Caco-2 (cell line): Measurements from ENCODE around the gene RAB12. TPM values are rescaled to one million over a fixed set of nuclear protein-coding genes. Genes with fewer than 3 reads are reported as not detected.

Experiments
- BruUV-seq: library from RNA; stranded (reverse); fragments of 400-500 nt; replicated peaks from 2 replicates; lab custom pipeline; 2021; lab: Mats Ljungman, UMichigan
- CTCF ChIA-PET: fragments of 300-600 bp; sonication (Branson Sonifier 250); formaldehyde crosslinking; loops from one replicate; lab custom pipeline; 2022; ENCODE audit warnings: antibody characterized with exemption; lab: Charles Lee
- POLR2A ChIA-PET: fragments of 300-600 bp; sonication (Branson Sonifier 250); formaldehyde crosslinking; loops from one replicate; lab custom pipeline; 2022; ENCODE audit warnings: antibody characterized with exemption; lab: Charles Lee
- DNase-seq, 2 experiments: peaks; one replicate each; pipeline versions ENCODE4 v3.0.0 to v3.0.0-alpha.2; 2020 to 2022
- H3K27me3 ChIP-seq: replicated peaks from 2 replicates; pipeline ENCODE4 v1.6.0; 2011; ENCODE audit warnings: low read length; ENCODE audit not compliant: control insufficient read depth, insufficient read depth
- H3K36me3 ChIP-seq: 2 replicates; pipeline ENCODE4 v1.5.1; 2011; ENCODE audit warnings: low read length; ENCODE audit not compliant: control insufficient read depth, insufficient read depth
- H3K4me1 ChIP-seq: fragments of 250-450 bp; sonication (Bioruptor Pico); 2 replicates; pipeline ENCODE4 v1.5.1; 2020; ENCODE audit warnings: mild to moderate bottlenecking
- H3K4me3 ChIP-seq: 2 replicates; pipeline ENCODE4 v1.5.1; 2011; ENCODE audit warnings: low read depth, mild to moderate bottlenecking, control low read depth, low read length
- H3K9me3 ChIP-seq: fragments of 250-450 bp; sonication (Bioruptor Pico); 2 replicates; pipeline ENCODE4 v1.5.1; 2020; ENCODE audit warnings: mild to moderate bottlenecking, moderate library complexity
- H3K27ac Mint-ChIP-seq: one replicate; pipeline ENCODE4 v1.8.0; 2022; ENCODE audit warnings: mixed read lengths; ENCODE audit not compliant: unreplicated experiment
- H3K27me3 Mint-ChIP-seq: one replicate; pipeline ENCODE4 v1.8.0; 2022; ENCODE audit warnings: mixed read lengths; ENCODE audit not compliant: insufficient read depth, unreplicated experiment
- H3K36me3 Mint-ChIP-seq: one replicate; pipeline ENCODE4 v1.8.0; 2022; ENCODE audit warnings: mild to moderate bottlenecking, mixed read lengths; ENCODE audit not compliant: insufficient read depth, unreplicated experiment
- H3K4me1 Mint-ChIP-seq: one replicate; pipeline ENCODE4 v1.8.0; 2022; ENCODE audit warnings: low read depth, mixed read lengths; ENCODE audit not compliant: unreplicated experiment
- H3K4me3 Mint-ChIP-seq: one replicate; pipeline ENCODE4 v1.8.0; 2022; ENCODE audit warnings: mild to moderate bottlenecking, moderate library complexity, mixed read lengths; ENCODE audit not compliant: unreplicated experiment
- H3K9me3 Mint-ChIP-seq: one replicate; pipeline ENCODE4 v1.8.0; 2022; ENCODE audit warnings: mixed read lengths; ENCODE audit not compliant: unreplicated experiment
- CTCF ChIP-seq, 2 experiments: fragments of 200-600 bp in 1 of 2; IDR thresholded peaks; 1 replicate in 1 of 2; 2 replicates in 1 of 2; pipeline versions ENCODE4 v1.5.1 to v1.8.0; 2011 to 2022; ENCODE audit warnings: antibody characterized with exemption in 1 of 2, control low read depth in 1 of 2, inconsistent platforms in 1 of 2, low read depth in 1 of 2, low read length in 1 of 2, mild to moderate bottlenecking in 1 of 2, moderate library complexity in 1 of 2; ENCODE audit not compliant: insufficient read depth in 1 of 2, severe bottlenecking in 1 of 2, unreplicated experiment in 1 of 2
- intact Hi-C: fragments of 100-400 bp; cut with micrococcal nuclease; formaldehyde crosslinking; loops from one replicate; pipeline ENCODE4 v1.10.0; 2022; ENCODE audit not compliant: unreplicated experiment
- total RNA-seq: library from RNA; stranded (reverse); gene quantifications from 2 replicates; pipeline ENCODE4 v1.2.3, GENCODE V29; 2022

Gene RAB12
- total RNA-seq, 1 experiment from 2014 or later = 42.8 TPM

DNA sequence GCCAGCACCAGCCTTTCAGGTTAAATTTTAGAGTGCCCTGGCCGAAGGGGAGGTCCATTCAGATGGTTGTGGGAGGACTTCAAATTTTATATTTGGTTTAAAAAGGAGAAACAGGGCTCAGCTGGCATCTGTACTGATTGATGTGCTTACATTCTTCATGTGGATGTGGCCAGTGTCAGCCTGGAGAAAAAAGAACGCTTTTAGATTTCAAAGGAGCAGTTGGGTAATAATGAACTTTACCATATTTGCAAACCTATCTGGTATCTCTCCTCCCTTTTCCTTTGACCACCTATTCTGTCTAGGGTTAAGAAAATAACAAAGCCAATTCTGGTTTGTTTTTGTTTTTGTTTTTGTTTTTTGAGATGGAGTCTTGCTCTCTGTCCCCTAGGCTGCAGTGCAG lies 21.3 kb downstream of the RAB12 start:
- H3K9me3 Mint-ChIP-seq = no peaks in the 10 kb centered on the region
- no peaks in the 10 kb centered on the region for H3K27me3 Mint-ChIP-seq
- Histone ChIP-seq H3K27me3 (no peaks in the 10 kb centered on the region), H3K9me3 (no peaks in the 10 kb centered on the region), H3K4me1 (no peaks in the 10 kb centered on the region), H3K36me3 (peaks cover 3% of the 10 kb centered on the region; the same call in 1 of the 2 replicates), H3K4me3 (no peak overlapping the region)
- H3K4me1 Mint-ChIP-seq = no peaks in the 10 kb centered on the region
- no peak overlapping the region for H3K4me3 Mint-ChIP-seq
- POLR2A ChIA-PET = no interaction called here
- no peak for TF ChIP-seq CTCF (IDR thresholded peaks at IDR 0.05; ENCODE audit: insufficient read depth in 1 of 2, low read depth in 1 of 2, low read length in 1 of 2, severe bottlenecking in 1 of 2, unreplicated experiment in 1 of 2)
- no TSS peak for BruUV-seq
- H3K27ac Mint-ChIP-seq = no peak overlapping the region
- intact Hi-C loops = no loop called here
- DNase-seq = no peak
- H3K36me3 Mint-ChIP-seq = peaks cover 35% of the 10 kb centered on the region
- CTCF ChIA-PET = no interaction called here

DNA sequence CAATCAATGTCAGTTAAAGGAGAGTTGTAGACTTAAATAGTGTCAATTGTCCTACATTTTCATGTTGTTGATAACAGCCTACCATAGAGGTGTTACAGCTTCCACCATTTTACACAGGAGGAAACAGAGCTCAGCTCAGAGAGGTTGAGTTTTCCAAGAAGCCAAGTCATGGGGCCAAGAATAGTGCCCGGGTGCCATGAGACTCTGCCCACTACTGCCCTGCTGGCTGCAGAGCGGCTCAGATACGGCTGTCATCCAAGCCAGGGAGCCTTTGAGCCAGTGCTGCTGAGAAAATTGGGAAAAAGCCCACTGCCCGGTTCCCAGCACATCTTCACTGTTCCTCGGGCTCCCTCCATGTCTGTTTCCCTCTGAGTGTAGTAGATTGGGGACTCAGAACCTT lies 22.0 kb downstream of the RAB12 start:
- BruUV-seq = no TSS peak
- H3K9me3 ChIP-seq = no peaks in the 10 kb centered on the region
- intact Hi-C loops = no loop called here
- Mint-ChIP-seq H3K4me3 (no peak overlapping the region), H3K27me3 (no peaks in the 10 kb centered on the region), H3K9me3 (no peaks in the 10 kb centered on the region), H3K4me1 (no peaks in the 10 kb centered on the region), H3K36me3 (peaks cover 41% of the 10 kb centered on the region), H3K27ac (no peak overlapping the region)
- H3K27me3 ChIP-seq = no peaks in the 10 kb centered on the region
- H3K4me1 ChIP-seq = no peaks in the 10 kb centered on the region
- no peak for TF ChIP-seq CTCF (IDR thresholded peaks at IDR 0.05; ENCODE audit: insufficient read depth in 1 of 2, low read depth in 1 of 2, low read length in 1 of 2, severe bottlenecking in 1 of 2, unreplicated experiment in 1 of 2)
- POLR2A ChIA-PET = no interaction called here
- H3K36me3 ChIP-seq = peaks cover 3% of the 10 kb centered on the region; the same call in 1 of the 2 replicates
- no peak for DNase-seq
- CTCF ChIA-PET = no interaction called here
- no peak overlapping the region for H3K4me3 ChIP-seq

DNA sequence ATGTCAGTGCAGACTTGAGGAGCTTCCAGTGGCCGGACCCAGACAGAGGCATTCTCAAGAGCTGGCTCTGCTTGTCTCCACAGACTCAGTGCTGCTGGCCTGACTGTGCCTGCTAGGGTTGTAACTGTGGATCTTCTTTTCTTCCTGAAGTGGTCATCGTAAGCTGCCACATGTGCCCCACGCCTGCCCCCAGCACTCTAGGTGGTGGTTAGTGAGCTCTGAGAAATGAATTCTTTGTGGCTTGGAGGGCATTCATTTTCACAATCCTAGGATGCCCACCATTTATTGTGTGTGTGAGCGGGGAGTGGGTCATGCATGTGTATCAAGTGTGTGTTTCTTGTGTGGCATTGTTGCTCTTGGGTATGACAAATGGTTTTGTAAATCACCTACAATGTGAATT lies 23.1 kb downstream of the RAB12 start:
- no peak for DNase-seq
- no peaks in the 10 kb centered on the region for H3K9me3 ChIP-seq
- no peaks in the 10 kb centered on the region for H3K4me1 ChIP-seq
- no peaks in the 10 kb centered on the region for H3K4me1 Mint-ChIP-seq
- intact Hi-C loops = no loop called here
- no TSS peak for BruUV-seq
- TF ChIP-seq CTCF (IDR thresholded peaks at IDR 0.05; ENCODE audit: insufficient read depth in 1 of 2, low read depth in 1 of 2, low read length in 1 of 2, severe bottlenecking in 1 of 2, unreplicated experiment in 1 of 2) = no peak
- H3K4me3 Mint-ChIP-seq = no peak overlapping the region
- no peaks in the 10 kb centered on the region for H3K9me3 Mint-ChIP-seq
- no peaks in the 10 kb centered on the region for H3K27me3 ChIP-seq
- H3K36me3 Mint-ChIP-seq = peaks cover 46% of the 10 kb centered on the region
- H3K27me3 Mint-ChIP-seq = no peaks in the 10 kb centered on the region
- POLR2A ChIA-PET = no interaction called here
- H3K36me3 ChIP-seq = peaks cover 3% of the 10 kb centered on the region; the same call in 1 of the 2 replicates
- CTCF ChIA-PET = no interaction called here
- H3K27ac Mint-ChIP-seq = no peak overlapping the region
- H3K4me3 ChIP-seq = no peak overlapping the region
